Activated CD4-positive, alpha-beta T cell treated with anti-CD3 and anti-CD28 coated beads, Interleukin-2, amount 10 ng/mL, durations not matched to agents 7 days and 5 days (primary cell): Measurements from ENCODE around the gene KBTBD13. TPM values are rescaled to one million over a fixed set of nuclear protein-coding genes. Genes with fewer than 3 reads are reported as not detected.
A peak's percentile ranks its signal among the peaks of the same experiment; 100 is the strongest.
"Not testable (repeated sequence)": the region's sequence is repeated elsewhere in the genome, so short reads cannot be mapped to it uniquely, and the experiment has no call there.

Experiments
- CTCF ChIA-PET: fragments of 350-600 bp; sonication (Branson Sonifier 250); formaldehyde crosslinking; loops from one replicate; lab custom pipeline; 2021; ENCODE audit warnings: antibody characterized with exemption; lab: Charles Lee
- POLR2A ChIA-PET: fragments of 350-600 bp; sonication (Branson Sonifier 250); formaldehyde crosslinking; loops from one replicate; lab custom pipeline; 2021; ENCODE audit warnings: antibody characterized with exemption; lab: Charles Lee
- DNase-seq: peaks from one replicate; pipeline ENCODE4 v3.0.0-alpha.2; 2020
- H3K27ac Mint-ChIP-seq: one replicate; pipeline ENCODE4 v1.8.0; 2021; ENCODE audit warnings: mild to moderate bottlenecking, moderate library complexity, mixed read lengths
- H3K27me3 Mint-ChIP-seq: one replicate; pipeline ENCODE4 v1.8.0; 2021; ENCODE audit warnings: mixed read lengths
- H3K36me3 Mint-ChIP-seq: one replicate; pipeline ENCODE4 v1.8.0; 2021; ENCODE audit warnings: low read depth, mixed read lengths
- H3K4me1 Mint-ChIP-seq: one replicate; pipeline ENCODE4 v1.8.0; 2021; ENCODE audit warnings: mixed read lengths
- H3K4me3 Mint-ChIP-seq: one replicate; pipeline ENCODE4 v1.8.0; 2021; ENCODE audit warnings: mild to moderate bottlenecking, moderate library complexity, mixed read lengths
- H3K9me3 Mint-ChIP-seq: one replicate; pipeline ENCODE4 v1.8.0; 2021; ENCODE audit warnings: mixed read lengths
- total RNA-seq, 2 experiments: library from RNA; stranded (reverse); gene quantifications; one replicate each; pipeline ENCODE4 v1.2.3, GENCODE V29; 2021

The KBTBD13 gene
- total RNA-seq, 2 experiments from 2014 or later: not detected

DNA sequence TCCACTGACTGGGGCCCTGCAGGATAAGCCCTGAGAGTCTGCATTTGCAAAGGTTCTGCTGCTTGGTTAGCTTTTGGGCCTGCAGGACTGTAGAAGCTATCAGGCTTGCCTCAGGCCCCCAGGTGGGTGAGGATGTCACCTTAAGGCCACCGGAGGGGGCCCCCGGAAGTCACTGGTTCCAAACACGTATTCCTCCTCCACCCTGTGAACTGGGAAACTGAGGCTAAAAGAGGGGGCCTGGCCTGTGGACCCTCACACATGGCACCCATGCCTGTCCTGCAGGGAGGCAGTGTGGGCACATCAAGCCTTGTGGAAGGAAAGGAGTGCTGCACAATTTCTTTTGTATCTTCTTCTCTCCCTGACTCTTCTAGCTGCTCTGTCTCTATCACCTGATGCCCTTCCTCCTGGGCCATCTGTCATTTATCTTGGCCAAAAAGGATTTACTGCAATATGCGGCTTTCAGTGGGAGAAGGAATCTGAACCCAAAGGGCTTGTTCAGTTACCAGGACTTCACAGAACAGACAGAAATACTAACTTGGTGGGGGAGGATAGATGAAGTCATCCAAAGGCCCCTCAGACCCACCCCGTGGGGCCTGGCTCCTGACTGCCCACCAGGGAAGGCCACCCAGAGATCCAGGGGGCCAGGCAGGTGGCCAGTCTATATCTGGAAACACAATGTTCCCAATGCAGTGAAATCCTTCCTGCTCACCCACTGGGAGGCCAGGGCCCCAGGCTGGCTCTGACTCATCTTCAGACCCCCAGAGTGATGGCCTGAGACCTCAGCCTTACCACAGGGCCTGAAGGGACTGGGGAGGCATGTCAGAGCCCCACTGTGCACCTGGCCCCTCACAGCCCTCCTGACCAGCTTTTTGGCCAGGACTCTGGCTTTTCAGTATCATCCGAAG lies 20.2 kb downstream of the KBTBD13 start:
- peaks cover 1% of the 10 kb centered on the region for H3K4me1 Mint-ChIP-seq
- no peak overlapping the region for H3K27ac Mint-ChIP-seq
- H3K9me3 Mint-ChIP-seq: no peaks in the 10 kb centered on the region
- no peak overlapping the region for H3K4me3 Mint-ChIP-seq
- ChIA-PET CTCF (interaction anchor here (1.2 kb wide), 1 partner anchor 42 kb away, joined by 4 read pairs; no protein-coding TSS in a partner anchor), POLR2A (no interaction called here)
- no peak for DNase-seq
- peaks cover 5% of the 10 kb centered on the region for H3K36me3 Mint-ChIP-seq
- no peaks in the 10 kb centered on the region for H3K27me3 Mint-ChIP-seq

DNA sequence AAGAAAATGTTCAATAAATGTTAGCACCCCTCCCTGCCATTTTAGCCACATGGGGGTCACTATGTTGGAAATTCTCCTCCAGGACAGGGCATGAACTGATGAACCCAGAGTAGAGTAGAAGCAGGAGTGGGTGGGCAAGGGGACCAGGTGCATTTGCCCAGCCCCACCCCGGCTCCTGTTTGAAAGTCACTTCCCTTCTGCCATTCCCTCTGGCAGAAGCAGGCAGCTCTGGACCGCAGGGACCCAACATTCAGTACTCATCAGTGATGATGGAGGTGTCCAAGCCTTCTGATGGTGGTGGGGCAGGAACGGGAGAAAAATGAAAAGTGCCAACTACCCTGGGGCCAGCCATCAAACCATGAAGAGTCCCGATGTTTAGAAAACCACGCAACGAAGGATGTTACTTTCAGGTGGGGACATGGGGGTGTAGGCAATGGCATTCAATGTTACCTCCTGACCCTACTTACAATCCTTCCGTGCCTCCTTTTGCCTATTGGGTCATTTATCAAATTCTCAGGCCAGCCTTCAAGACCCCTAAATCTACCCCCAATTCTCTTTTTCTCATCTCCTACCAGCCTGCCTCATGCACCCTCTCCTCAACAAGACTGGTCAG lies 21.2 kb downstream of the KBTBD13 start:
- ChIA-PET POLR2A (no interaction called here), CTCF (no interaction called here)
- no peak overlapping the region for H3K4me3 Mint-ChIP-seq
- peaks cover 6% of the 10 kb centered on the region for H3K36me3 Mint-ChIP-seq
- H3K27ac Mint-ChIP-seq: no peak overlapping the region
- no peaks in the 10 kb centered on the region for H3K27me3 Mint-ChIP-seq
- no peaks in the 10 kb centered on the region for H3K9me3 Mint-ChIP-seq
- DNase-seq: no peak
- H3K4me1 Mint-ChIP-seq: peaks cover 1% of the 10 kb centered on the region

DNA sequence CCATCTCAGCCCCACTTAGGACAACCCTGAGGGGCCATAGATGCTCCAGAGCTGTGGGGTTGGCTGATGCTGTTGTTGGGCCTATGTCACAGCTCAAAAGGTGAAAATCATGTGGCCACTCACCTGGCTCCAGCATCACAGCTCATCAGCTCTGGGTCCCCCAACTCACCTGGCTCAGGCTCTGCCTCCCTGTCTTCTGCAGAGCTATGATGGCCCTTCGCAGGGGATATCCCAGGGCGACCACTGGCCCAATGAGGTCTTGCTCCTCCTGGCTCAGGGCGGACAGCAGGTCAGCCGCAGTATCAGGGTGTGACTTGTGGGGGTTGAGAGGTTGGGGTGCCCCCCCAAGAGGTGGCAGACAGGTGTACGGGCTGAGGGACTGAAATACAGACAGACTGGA lies 22.8 kb downstream of the KBTBD13 start:
- peaks cover 6% of the 10 kb centered on the region for H3K36me3 Mint-ChIP-seq
- H3K4me1 Mint-ChIP-seq: peaks cover 1% of the 10 kb centered on the region
- no peaks in the 10 kb centered on the region for H3K9me3 Mint-ChIP-seq
- DNase-seq: no peak
- H3K27ac Mint-ChIP-seq: no peak overlapping the region
- no peak overlapping the region for H3K4me3 Mint-ChIP-seq
- H3K27me3 Mint-ChIP-seq: no peaks in the 10 kb centered on the region
- POLR2A ChIA-PET: no interaction called here
- CTCF ChIA-PET: no interaction called here

DNA sequence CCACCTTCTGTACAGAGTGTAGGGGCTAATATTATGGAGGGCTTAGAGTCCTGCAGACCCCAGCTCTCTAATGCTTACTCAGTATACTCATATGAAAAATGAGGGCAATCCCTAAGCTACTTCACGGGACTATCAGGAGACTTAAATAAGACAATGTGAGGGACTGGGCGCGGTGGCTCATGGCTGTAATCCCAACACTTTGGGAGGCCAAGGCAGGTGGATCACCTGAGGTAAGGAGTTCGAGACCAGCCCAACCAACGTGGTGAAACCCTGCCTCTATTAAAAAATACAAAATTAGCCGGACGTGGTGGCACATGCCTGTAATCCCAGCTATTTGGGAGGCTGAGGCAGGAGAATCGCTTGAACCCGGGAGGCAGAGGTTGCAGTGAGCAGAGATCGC lies 23.3 kb downstream of the KBTBD13 start:
- H3K4me1 Mint-ChIP-seq, DNase-seq, CTCF ChIA-PET, H3K9me3 Mint-ChIP-seq, POLR2A ChIA-PET, H3K27ac Mint-ChIP-seq, H3K36me3 Mint-ChIP-seq, H3K27me3 Mint-ChIP-seq, H3K4me3 Mint-ChIP-seq: not testable (repeated sequence)

DNA sequence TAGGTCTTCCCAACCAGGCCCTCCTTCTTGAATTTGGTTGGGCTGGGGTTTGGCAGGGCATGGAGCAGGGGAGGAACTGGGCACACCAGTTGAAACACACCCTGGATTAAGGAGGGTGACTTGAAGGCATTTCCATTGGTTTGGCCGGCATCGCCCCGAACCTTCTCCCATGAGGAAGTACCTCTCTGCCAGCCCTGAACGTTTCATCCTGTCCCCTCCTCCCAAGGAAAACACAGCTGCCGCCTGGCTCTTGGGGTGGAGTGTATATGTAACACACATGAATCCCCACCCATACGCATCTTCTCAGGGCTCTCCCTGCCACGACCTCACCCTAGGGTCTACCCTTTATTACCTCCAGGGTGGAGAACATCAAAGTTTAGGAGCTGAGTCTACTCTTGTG lies 23.9 kb downstream of the KBTBD13 start:
- H3K4me3 Mint-ChIP-seq: no peak overlapping the region
- H3K4me1 Mint-ChIP-seq: peaks cover 1% of the 10 kb centered on the region
- H3K36me3 Mint-ChIP-seq: peaks cover 8% of the 10 kb centered on the region
- H3K9me3 Mint-ChIP-seq: no peaks in the 10 kb centered on the region
- CTCF ChIA-PET: no interaction called here
- DNase-seq: no peak
- POLR2A ChIA-PET: no interaction called here
- H3K27me3 Mint-ChIP-seq: no peaks in the 10 kb centered on the region
- no peak overlapping the region for H3K27ac Mint-ChIP-seq

DNA sequence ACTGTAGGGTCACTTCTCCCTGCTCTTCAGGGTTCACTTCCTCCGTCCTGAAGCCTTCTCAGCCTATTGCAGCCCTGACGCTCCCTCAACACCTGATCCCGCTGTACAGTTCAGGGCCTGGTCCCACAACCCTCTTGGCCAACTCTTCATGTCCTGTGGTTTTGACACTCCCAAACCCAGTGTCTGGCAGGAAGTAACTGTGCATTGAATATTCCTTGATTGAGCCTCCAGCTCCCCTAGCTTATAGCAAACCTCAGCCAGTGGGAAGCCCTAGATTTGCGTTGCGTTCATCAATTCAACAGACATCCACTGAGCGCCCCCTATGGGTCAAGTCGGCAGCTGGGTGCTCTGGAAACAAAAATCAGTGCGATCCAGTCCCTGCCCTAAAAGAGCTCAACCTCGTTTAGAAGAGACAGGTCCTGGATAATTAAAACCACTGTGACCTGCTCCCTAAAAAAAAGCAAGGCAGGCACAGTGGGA lies 24.9 kb downstream of the KBTBD13 start:
- peaks cover 2% of the 10 kb centered on the region for H3K4me1 Mint-ChIP-seq
- POLR2A ChIA-PET: no interaction called here
- peaks cover 11% of the 10 kb centered on the region for H3K36me3 Mint-ChIP-seq
- peak; percentile 63 for DNase-seq
- H3K9me3 Mint-ChIP-seq: no peaks in the 10 kb centered on the region
- H3K4me3 Mint-ChIP-seq: no peak overlapping the region
- CTCF ChIA-PET: interaction anchor here (0.6 to 2.0 kb wide), 8 partner anchors 10 to 68 kb away, joined by 3 to 8 read pairs (median 3); partner anchors contain the start of gene UBAP1L
- peak overlapping the region; percentile 42 for H3K27ac Mint-ChIP-seq
- H3K27me3 Mint-ChIP-seq: no peaks in the 10 kb centered on the region

DNA sequence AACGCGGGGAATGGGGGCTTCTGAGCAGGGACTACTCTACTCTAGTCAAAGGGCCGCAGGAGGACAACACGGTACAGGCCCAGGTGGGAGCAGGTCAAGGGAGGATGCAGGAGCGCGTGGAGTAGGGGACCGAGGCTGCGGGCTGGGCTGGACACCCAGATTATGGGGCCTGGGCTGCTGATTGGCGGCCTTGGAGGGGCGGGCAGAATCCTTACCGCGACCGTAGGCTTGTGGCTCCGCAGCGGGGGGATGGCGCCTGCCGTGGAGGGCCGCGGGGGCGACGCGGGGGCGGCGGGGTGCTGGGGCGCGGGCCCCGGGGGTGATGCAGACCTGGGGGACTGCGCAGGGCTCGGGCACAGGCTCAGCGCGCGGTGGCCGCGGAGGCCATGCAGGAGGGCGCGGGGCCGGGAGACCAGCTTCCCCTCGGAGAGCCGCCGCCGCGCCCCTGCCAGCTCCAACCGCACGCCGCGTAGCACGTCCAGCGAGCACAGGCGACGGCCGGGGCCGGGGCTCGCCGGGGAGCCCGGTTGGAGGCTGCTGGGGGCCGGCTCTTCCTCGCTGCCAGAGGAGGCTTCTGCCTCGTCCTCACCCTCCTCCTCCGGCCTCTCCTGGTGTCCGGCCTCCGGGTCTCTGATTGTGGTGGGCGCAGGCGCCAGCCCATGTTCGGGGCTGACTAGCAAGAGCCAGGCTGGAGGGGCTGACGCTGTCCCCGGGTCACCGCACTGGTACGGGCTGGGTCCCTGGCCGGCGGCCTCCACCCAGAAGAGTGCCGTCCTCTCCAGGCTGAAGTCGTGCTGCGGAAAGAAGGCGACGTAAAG lies 25.6 kb downstream of the KBTBD13 start:
- H3K36me3 Mint-ChIP-seq: peaks cover 11% of the 10 kb centered on the region
- ChIA-PET POLR2A (no interaction called here), CTCF (interaction anchor here (0.6 to 2.0 kb wide), 8 partner anchors 10 to 47 kb away, joined by 3 to 8 read pairs (median 4); partner anchors contain the start of gene UBAP1L)
- H3K27ac Mint-ChIP-seq: peak overlapping the region; percentile 42
- no peak overlapping the region for H3K4me3 Mint-ChIP-seq
- DNase-seq: no peak
- H3K27me3 Mint-ChIP-seq: no peaks in the 10 kb centered on the region
- H3K4me1 Mint-ChIP-seq: peaks cover 2% of the 10 kb centered on the region
- no peaks in the 10 kb centered on the region for H3K9me3 Mint-ChIP-seq

DNA sequence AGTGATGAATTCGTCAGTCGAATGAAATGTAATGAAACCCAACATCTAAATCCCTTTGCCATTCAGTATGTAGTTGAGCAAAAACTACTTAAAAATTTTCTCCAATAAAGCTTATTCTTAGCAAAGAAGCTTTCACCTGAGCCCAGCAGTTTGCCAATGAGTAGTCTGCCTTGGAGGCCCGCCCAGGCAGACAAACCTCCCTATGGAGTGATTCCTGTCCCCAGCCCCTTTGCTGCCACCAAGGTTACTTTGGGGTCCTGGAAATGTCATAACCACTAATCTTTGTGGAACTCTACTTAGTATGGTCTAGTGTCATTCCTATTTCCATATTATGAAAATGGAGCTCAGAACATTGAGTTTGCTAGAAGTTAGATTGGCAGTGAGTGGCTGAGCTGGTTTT lies 26.4 kb downstream of the KBTBD13 start:
- ChIA-PET POLR2A (no interaction called here), CTCF (interaction anchor here (1.6 to 1.8 kb wide), 2 partner anchors 11 to 16 kb away, joined by 4 to 6 read pairs; no protein-coding TSS in a partner anchor)
- Mint-ChIP-seq H3K27ac (no peak overlapping the region), H3K4me1 (peaks cover 2% of the 10 kb centered on the region), H3K36me3 (peaks cover 11% of the 10 kb centered on the region), H3K9me3 (no peaks in the 10 kb centered on the region), H3K4me3 (no peak overlapping the region), H3K27me3 (no peaks in the 10 kb centered on the region)
- no peak for DNase-seq

DNA sequence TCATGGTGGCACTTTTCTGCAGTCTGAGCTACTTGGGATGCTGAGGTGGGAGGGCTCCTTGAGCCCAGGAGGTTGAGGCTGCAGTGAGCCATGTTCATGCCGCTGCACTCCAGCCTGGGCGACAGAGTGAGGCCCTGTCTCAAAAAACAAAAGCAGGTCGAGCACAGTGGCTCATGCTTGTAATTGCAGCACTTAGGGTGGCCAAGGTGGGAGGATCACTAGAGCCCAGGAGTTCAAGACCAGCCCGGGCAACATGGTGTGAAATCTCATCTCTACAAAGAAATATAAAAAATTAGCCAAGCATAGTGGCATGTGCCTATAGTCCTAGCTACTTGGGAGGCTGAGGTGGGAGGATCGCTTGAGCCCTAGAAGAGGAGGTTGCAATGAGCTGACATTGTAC lies 28.5 kb downstream of the KBTBD13 start:
- ChIA-PET CTCF (interaction anchor here (0.6 to 1.1 kb wide), 4 partner anchors 36 to 1833 kb away, joined by 3 to 4 read pairs (median 3); no protein-coding TSS in a partner anchor), POLR2A (no interaction called here)
- H3K27ac Mint-ChIP-seq: no peak overlapping the region
- peaks cover 2% of the 10 kb centered on the region for H3K4me1 Mint-ChIP-seq
- H3K27me3 Mint-ChIP-seq: no peaks in the 10 kb centered on the region
- no peak overlapping the region for H3K4me3 Mint-ChIP-seq
- peaks cover 8% of the 10 kb centered on the region for H3K36me3 Mint-ChIP-seq
- H3K9me3 Mint-ChIP-seq: no peaks in the 10 kb centered on the region
- DNase-seq: no peak

DNA sequence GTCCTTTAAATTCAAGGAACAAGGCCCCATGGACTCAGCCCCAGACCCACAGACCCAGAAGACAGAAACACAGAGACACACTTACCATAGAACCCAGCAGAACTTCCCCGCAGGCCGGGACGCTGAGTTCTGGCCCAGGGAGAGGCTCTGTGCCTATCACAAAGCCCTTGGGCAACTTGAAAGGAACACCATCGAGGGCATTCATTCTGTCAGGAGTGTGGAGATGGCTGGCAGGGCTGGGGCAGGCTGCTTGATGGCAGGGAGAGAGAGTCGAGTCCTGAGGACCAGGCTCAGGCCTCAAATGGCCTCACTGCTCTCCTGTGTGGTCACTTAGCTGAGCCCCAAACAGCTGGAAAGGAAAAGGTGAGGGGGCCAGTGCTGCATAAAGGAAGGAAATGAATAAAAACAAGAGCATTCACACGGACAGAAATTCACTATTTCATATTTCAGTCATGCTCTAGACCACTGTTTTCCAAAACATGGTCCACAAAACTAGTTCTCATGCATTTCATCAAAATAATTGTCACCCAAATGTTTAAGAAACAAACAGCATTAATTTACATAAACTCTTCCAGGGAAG lies 29.6 kb downstream of the KBTBD13 start:
- POLR2A ChIA-PET: no interaction called here
- no peak overlapping the region for H3K4me3 Mint-ChIP-seq
- H3K36me3 Mint-ChIP-seq: peaks cover 8% of the 10 kb centered on the region
- no peak overlapping the region for H3K27ac Mint-ChIP-seq
- peaks cover 2% of the 10 kb centered on the region for H3K4me1 Mint-ChIP-seq
- H3K9me3 Mint-ChIP-seq: no peaks in the 10 kb centered on the region
- no peaks in the 10 kb centered on the region for H3K27me3 Mint-ChIP-seq
- CTCF ChIA-PET: no interaction called here
- DNase-seq: no peak

DNA sequence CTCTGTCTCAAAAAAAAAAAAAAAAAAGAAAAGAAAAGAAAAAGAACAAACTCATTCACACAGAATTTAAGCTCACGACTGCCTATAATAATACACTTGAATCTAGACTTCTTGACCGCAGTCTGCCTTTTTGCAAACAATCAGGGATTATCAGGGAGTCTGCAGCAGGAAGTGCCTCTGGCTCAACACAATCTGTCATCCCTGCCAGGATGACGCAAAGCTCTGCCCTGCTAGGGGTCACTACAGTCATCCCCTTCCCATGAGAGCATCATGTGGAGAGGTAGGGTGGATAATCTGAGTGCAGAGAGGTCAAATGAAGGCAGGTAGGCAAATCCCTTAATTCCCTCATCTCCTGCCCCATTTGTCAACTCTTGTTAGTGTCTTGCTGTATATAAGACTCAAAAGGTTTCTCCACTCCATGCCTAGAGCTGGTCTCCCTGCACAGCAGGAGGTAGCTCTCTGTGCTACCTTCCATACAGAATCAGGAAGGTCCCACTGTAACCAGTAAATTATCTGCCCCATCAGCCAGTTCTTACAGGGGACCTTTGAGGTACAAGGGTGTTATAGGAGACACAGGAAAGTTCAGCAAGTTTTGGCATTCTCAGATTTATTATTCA lies 34.2 kb downstream of the KBTBD13 start:
- Mint-ChIP-seq H3K9me3 (no peaks in the 10 kb centered on the region), H3K4me1 (peaks cover 1% of the 10 kb centered on the region), H3K4me3 (no peak overlapping the region), H3K27me3 (no peaks in the 10 kb centered on the region), H3K27ac (no peak overlapping the region), H3K36me3 (peaks cover 7% of the 10 kb centered on the region)
- no peak for DNase-seq
- ChIA-PET CTCF (interaction anchor here (1.2 kb wide), 1 partner anchor 15 kb away, joined by 3 read pairs; no protein-coding TSS in a partner anchor), POLR2A (interaction anchor here (0.5 kb wide), 1 partner anchor 228 kb away, joined by 5 read pairs; no protein-coding TSS in a partner anchor)

DNA sequence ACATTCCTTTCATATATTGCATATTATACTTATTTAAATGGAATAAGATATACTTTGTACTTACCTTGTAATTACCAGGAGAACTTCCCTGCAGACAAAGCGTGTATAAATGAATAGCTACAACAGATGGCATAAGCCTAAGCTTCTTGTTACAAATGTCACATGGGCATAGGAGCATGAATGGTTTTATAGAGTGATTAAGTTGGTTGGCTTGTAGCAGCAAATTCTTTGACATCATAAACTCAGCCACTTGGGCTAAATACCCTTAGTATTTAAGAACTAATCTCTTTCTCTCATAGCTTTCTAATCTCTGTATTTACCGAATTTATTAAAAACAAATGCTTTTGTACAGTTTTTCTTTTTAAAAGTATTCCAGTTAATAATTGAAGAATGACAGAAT lies 38.5 kb downstream of the KBTBD13 start, which contains the start of gene UBAP1L:
Gene UBAP1L, minus strand, starts transcription at position 115 of the 400 bp plus-strand sequence. CDS start 8,985 bp downstream, outside the sequence.
- ChIA-PET POLR2A (no interaction called here), CTCF (interaction anchor here (1.0 to 1.6 kb wide), 4 partner anchors 9 to 71 kb away, joined by 3 to 6 read pairs (median 4); no protein-coding TSS in a partner anchor)
- DNase-seq: no peak
- Mint-ChIP-seq H3K36me3 (peaks cover 34% of the 10 kb centered on the region), H3K4me1 (no peaks in the 10 kb centered on the region), H3K27me3 (no peaks in the 10 kb centered on the region), H3K9me3 (no peaks in the 10 kb centered on the region), H3K27ac (no peak within 1 kb of the TSS), H3K4me3 (no peak within 1 kb of the TSS)
